Coronary artery (tissue), 2 donors: Measurements from ENCODE around the gene ARHGEF40.
"Not testable (repeated sequence)": the region's sequence is repeated elsewhere in the genome, so short reads cannot be mapped to it uniquely, and the experiment has no call there.

ENCODE experiments used
- DNase-seq: peaks from one replicate; pipeline ENCODE4 v3.0.0-alpha.2; 2017; ENCODE audit warnings: low spot score
- H3K27ac ChIP-seq, 2 donors: fragments of 200-600 bp; sonication (generic); one replicate each; pipeline ENCODE4 v1.5.1; 2016 to 2019
- H3K4me3 ChIP-seq: fragments of 200-600 bp; sonication (generic); 2 replicates; pipeline ENCODE4 v1.5.1; 2016; ENCODE audit warnings: mild to moderate bottlenecking, moderate library complexity
- TF ChIP-seq, protein P1 (sequence below): fragments of 200-600 bp; sonication (generic); IDR thresholded peaks from one replicate; pipeline ENCODE4 v1.5.1; 2019; ENCODE audit warnings: antibody characterized with exemption

ARHGEF40 gene

DNA sequence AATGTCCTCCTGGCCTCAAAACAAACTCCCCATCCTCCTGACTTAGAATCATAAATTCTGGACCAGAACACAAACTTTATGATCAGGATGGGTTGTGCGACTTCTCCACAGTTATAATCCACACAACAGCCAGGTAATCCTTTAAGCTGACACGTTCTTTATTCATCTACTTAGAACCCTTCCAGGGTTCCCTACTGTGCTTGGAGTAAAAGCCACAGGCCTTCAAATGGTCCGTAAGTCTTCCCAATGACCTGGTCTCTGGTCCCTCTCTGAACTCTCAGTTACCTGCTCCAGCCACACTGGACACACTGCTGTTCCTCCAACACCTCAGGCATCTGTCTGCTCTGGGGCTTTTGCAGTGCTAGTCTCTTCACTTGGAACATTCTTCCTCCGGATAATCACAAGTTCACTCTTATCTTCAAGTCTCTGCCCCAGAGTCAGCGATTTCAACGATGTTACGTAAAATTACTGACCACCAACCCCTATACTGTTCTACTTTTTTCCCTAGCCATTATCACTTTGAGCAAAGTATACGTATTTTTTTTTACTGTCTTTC is 29.7 kb upstream of the ARHGEF40 start:
- TF ChIP-seq, protein P1, sequence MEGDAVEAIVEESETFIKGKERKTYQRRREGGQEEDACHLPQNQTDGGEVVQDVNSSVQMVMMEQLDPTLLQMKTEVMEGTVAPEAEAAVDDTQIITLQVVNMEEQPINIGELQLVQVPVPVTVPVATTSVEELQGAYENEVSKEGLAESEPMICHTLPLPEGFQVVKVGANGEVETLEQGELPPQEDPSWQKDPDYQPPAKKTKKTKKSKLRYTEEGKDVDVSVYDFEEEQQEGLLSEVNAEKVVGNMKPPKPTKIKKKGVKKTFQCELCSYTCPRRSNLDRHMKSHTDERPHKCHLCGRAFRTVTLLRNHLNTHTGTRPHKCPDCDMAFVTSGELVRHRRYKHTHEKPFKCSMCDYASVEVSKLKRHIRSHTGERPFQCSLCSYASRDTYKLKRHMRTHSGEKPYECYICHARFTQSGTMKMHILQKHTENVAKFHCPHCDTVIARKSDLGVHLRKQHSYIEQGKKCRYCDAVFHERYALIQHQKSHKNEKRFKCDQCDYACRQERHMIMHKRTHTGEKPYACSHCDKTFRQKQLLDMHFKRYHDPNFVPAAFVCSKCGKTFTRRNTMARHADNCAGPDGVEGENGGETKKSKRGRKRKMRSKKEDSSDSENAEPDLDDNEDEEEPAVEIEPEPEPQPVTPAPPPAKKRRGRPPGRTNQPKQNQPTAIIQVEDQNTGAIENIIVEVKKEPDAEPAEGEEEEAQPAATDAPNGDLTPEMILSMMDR = no peak
- Histone ChIP-seq H3K4me3 (no peak overlapping the region), H3K27ac (no peak overlapping the region)
- no peak for DNase-seq

DNA sequence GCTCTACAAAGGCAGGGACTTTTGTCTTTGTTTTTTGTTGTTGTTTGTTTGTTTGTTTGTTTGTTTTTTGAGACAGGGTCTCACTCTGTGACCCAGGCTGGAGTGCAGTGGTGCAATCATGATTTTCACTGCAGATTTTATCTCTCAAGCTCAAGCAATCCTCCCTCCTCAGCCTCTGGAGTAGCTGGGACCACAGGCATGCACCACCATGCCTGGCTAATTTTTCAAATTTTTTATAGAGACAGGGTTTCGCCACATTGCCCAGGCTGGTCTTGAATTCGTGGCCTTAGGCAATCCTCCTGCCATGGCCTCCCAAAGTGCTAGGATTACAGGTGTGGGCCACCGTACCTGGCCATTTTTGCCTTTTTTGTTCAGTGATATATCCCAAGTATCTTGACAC is 29.2 kb upstream of the ARHGEF40 start:
- H3K4me3 ChIP-seq, DNase-seq, H3K27ac ChIP-seq: not testable (repeated sequence)

DNA sequence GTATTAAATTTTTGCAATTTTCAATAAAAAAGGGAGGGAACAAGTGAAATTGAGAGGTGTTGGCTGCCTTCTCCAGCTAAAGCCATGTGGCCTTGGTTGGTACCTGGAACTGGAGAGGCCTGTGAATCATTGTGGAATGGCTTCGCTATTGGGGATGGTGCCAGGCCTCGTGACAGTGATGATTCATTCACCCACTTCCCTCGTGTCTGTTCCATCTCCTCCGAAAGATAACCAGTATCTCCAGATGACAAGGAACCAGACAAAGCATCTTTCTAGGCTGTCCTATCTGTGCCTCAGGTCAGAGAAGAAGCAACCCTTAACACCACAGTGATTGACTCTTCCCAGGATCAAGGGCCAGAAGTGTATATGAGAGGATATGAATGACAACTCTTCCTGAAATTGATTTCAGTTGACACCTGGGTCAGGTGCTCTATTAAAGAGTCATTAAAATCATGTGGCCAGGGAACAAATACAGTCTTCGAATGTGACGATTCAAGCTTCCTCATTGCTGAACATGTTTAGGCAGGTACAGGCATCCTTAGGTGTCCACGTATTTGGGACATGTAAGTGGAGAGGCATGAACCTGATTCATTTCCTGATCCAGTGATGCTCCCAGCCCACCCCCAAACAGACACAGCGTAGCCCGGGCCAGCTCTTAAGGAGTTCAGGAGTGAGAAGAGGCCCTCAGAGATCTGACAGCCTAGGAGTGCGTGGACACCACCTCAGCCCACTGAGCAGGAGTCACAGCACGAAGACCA is 28.2 kb upstream of the ARHGEF40 start, which contains the start of gene RNASE7:
Gene RNASE7, plus strand, starts transcription at position 687 of the 758 bp plus-strand sequence. CDS start 631 bp downstream, outside the sequence.
- H3K4me3 ChIP-seq = no peak within 1 kb of the TSS
- no peak for DNase-seq
- no peak within 1 kb of the TSS for H3K27ac ChIP-seq
- TF ChIP-seq, protein P1 = no peak

DNA sequence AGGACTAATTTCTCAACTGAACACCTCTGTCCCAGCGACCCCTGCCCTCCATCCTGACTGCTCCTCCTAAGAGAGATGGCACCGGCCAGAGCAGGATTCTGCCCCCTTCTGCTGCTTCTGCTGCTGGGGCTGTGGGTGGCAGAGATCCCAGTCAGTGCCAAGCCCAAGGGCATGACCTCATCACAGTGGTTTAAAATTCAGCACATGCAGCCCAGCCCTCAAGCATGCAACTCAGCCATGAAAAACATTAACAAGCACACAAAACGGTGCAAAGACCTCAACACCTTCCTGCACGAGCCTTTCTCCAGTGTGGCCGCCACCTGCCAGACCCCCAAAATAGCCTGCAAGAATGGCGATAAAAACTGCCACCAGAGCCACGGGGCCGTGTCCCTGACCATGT is 27.2 kb upstream of the ARHGEF40 start:
- TF ChIP-seq, protein P1 = no peak
- H3K4me3 ChIP-seq = no peak overlapping the region
- no peak overlapping the region for H3K27ac ChIP-seq
- DNase-seq = no peak

DNA sequence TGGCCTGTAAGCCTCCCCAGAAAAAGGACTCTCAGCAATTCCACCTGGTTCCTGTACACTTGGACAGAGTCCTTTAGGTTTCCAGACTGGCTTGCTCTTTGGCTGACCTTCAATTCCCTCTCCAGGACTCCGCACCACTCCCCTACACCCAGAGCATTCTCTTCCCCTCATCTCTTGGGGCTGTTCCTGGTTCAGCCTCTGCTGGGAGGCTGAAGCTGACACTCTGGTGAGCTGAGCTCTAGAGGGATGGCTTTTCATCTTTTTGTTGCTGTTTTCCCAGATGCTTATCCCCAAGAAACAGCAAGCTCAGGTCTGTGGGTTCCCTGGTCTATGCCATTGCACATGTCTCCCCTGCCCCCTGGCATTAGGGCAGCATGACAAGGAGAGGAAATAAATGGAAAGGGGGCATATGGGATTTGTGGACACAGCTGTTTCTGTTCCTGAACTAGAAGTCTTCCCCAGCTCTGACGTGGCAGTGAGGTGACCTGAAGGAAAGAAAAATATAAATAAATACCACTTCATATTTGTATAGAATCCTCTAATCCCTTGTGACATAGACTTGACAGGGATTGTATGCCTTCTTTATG is 26.6 kb upstream of the ARHGEF40 start:
- DNase-seq = no peak
- no peak overlapping the region for H3K27ac ChIP-seq
- H3K4me3 ChIP-seq = no peak overlapping the region
- TF ChIP-seq, protein P1 = no peak

DNA sequence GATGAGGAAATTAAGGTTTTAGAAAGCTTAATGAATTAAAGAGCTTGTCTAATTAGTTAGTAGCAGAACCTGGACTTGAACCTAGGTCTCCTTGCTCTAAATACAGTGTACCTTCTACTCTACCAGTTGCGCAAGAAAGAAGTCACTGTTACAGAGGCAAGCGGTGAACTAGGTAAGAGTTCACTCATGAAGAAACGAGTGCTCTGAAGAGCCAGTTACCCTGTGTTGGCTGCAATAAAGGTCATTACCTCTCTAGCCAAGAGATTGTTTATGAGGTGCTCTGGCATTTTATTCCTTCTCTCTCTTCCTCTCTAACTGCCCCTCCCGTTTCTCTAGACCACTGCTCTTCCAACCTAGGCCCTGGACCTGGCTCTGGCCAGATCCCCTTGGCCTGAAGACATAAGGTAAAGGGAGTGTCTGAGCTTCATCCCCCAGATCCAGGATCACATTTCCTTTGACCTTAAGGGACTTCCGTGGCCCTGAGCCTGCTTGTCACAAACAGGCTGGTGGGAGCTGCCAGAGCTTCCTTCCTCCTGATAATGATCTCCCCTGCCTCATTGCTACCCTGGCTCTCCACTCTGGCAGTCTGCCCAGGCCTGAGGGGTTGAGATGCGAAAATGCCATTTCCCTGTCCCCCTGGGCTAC is 26.0 kb upstream of the ARHGEF40 start:
- H3K27ac ChIP-seq = no peak overlapping the region
- TF ChIP-seq, protein P1 = no peak
- no peak for DNase-seq

DNA sequence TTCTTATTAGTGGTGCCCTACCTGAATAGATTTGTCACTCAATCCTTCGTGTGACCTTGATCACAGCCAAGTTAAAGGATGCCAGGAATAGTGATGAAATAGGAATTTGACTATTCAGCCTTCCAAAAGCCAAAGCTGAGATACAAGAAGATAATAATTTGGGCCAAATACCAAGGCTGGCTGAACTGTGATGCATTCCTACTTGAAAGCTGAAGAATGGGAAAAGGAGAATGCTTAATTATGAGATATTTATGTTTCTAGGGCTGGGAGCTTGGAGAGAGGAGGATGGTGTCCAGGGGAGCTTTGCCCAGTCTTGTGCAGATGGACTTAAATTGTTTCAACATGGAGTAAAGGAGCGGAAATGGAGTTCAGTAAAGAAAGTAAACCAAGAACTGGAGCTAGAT is 22.7 kb upstream of the ARHGEF40 start:
- TF ChIP-seq, protein P1 = no peak
- Histone ChIP-seq H3K4me3 (no peak overlapping the region), H3K27ac (no peak overlapping the region)
- no peak for DNase-seq

More for the DNA sequence above, 26.0 kb upstream of the ARHGEF40 start:
- H3K4me3 ChIP-seq = no peak overlapping the region
